Mesenchymal stem cell (in vitro differentiated cells and primary cell): ENCODE measurements around the gene GTF3A. TPM values are rescaled to one million over a fixed set of nuclear protein-coding genes. Genes with fewer than 3 reads are reported as not detected.

Experiments
- DNase-seq: peaks from one replicate; pipeline ENCODE4 v3.0.0-alpha.2; 2013
- H2AFZ ChIP-seq: one replicate; pipeline ENCODE4 v1.6.1; 2013; ENCODE audit warnings: low read depth, mild to moderate bottlenecking, control low read depth, inconsistent platforms, low read length, moderate library complexity
- H2AK5ac ChIP-seq: 2 replicates; pipeline ENCODE4 v1.6.1; 2013; ENCODE audit warnings: low read length, moderate library complexity, mild to moderate bottlenecking, inconsistent platforms; ENCODE audit not compliant: severe bottlenecking
- H2BK120ac ChIP-seq: one replicate; pipeline ENCODE4 v1.6.1; 2013; ENCODE audit warnings: low read depth, mild to moderate bottlenecking, inconsistent platforms, low read length, moderate library complexity
- H2BK12ac ChIP-seq, 2 experiments: one replicate each; pipeline ENCODE4 v1.6.1; 2013; ENCODE audit warnings: inconsistent platforms in 2 of 2, low read length in 2 of 2, mild to moderate bottlenecking in 2 of 2, moderate library complexity in 2 of 2, control low read depth in 1 of 2
- H2BK15ac ChIP-seq: one replicate; pipeline ENCODE4 v1.6.1; 2013; ENCODE audit warnings: mild to moderate bottlenecking, low read depth, inconsistent platforms; ENCODE audit not compliant: poor library complexity, severe bottlenecking
- H2BK5ac ChIP-seq: 2 replicates; pipeline ENCODE4 v1.6.1; 2013; ENCODE audit warnings: low read depth, mild to moderate bottlenecking, low read length, control low read depth, inconsistent platforms; ENCODE audit not compliant: poor library complexity, severe bottlenecking
- H3K14ac ChIP-seq, 2 experiments: one replicate each; pipeline ENCODE4 v1.6.1; 2013; ENCODE audit warnings: inconsistent platforms in 2 of 2, low read length in 2 of 2, control low read depth in 1 of 2, mild to moderate bottlenecking in 1 of 2, moderate library complexity in 1 of 2
- H3K18ac ChIP-seq, 2 experiments: one replicate each; pipeline ENCODE4 v1.6.1; 2013; ENCODE audit warnings: inconsistent platforms in 2 of 2, low read length in 2 of 2, control low read depth in 1 of 2, low read depth in 1 of 2, mild to moderate bottlenecking in 1 of 2
- H3K23ac ChIP-seq, 2 experiments: one replicate each; pipeline ENCODE4 v1.6.1; 2013; ENCODE audit warnings: inconsistent platforms in 2 of 2, low read length in 2 of 2, mild to moderate bottlenecking in 2 of 2, moderate library complexity in 2 of 2, control low read depth in 1 of 2
- H3K27ac ChIP-seq: 2 replicates; pipeline ENCODE4 v1.5.1; 2013; ENCODE audit warnings: mild to moderate bottlenecking, moderate library complexity, low read length, control low read depth, inconsistent platforms; ENCODE audit not compliant: poor library complexity, severe bottlenecking
- H3K27me3 ChIP-seq, 2 experiments: 2 replicates each; pipeline versions ENCODE4 v1.6.1 to v1.7.0; 2013; ENCODE audit warnings: low read length in 2 of 2, mild to moderate bottlenecking in 2 of 2, moderate library complexity in 2 of 2, control low read depth in 1 of 2, inconsistent platforms in 1 of 2; ENCODE audit not compliant: control insufficient read depth in 1 of 2, insufficient read depth in 1 of 2
- H3K36me3 ChIP-seq, 2 experiments: 2 replicates each; pipeline versions ENCODE4 v1.6.1 to v1.7.0; 2013; ENCODE audit warnings: low read length in 2 of 2, control low read depth in 1 of 2, inconsistent platforms in 1 of 2, low read depth in 1 of 2, mild to moderate bottlenecking in 1 of 2; ENCODE audit not compliant: insufficient read depth in 2 of 2, control insufficient read depth in 1 of 2
- H3K4ac ChIP-seq, 2 experiments: one replicate each; pipeline ENCODE4 v1.6.1; 2013; ENCODE audit warnings: inconsistent platforms in 2 of 2, low read length in 2 of 2, mild to moderate bottlenecking in 2 of 2, moderate library complexity in 2 of 2, control low read depth in 1 of 2, low read depth in 1 of 2
- H3K4me1 ChIP-seq: 2 replicates; pipeline ENCODE4 v1.6.1; 2013; ENCODE audit warnings: low read depth, low read length, control low read depth; ENCODE audit not compliant: control insufficient read depth, insufficient read depth
- H3K4me2 ChIP-seq: 2 replicates; pipeline ENCODE4 v1.6.1; 2013; ENCODE audit warnings: low read length, mild to moderate bottlenecking, inconsistent platforms; ENCODE audit not compliant: poor library complexity, severe bottlenecking
- H3K4me3 ChIP-seq, 2 experiments: 2 replicates each; pipeline versions ENCODE4 v1.5.1 to v1.7.0; 2013; ENCODE audit warnings: low read length in 2 of 2, mild to moderate bottlenecking in 2 of 2, control low read depth in 1 of 2, low read depth in 1 of 2; ENCODE audit not compliant: insufficient read depth in 1 of 2
- H3K79me1 ChIP-seq: replicated peaks from 2 replicates; pipeline ENCODE4 v1.6.1; 2013; ENCODE audit warnings: mild to moderate bottlenecking, control low read depth, low read length, inconsistent platforms; ENCODE audit not compliant: poor library complexity, severe bottlenecking
- H3K9ac ChIP-seq: 2 replicates; pipeline ENCODE4 v1.7.0; 2013; ENCODE audit warnings: mild to moderate bottlenecking, low read length, moderate library complexity
- H3K9me3 ChIP-seq: 2 replicates; pipeline ENCODE4 v1.7.0; 2013; ENCODE audit warnings: mild to moderate bottlenecking, low read length; ENCODE audit not compliant: control insufficient read depth
- H4K8ac ChIP-seq: one replicate; pipeline ENCODE4 v1.6.1; 2013; ENCODE audit warnings: inconsistent platforms, mild to moderate bottlenecking, low read length, moderate library complexity
- H4K91ac ChIP-seq: one replicate; pipeline ENCODE4 v1.6.1; 2013; ENCODE audit warnings: mild to moderate bottlenecking, low read length, inconsistent platforms
- WGBS: methylation state at CpG from one replicate; pipeline ENCODE4 v1.1.7; 2013; ENCODE audit warnings: mixed read lengths; 5-methylcytosine and 5-hydroxymethylcytosine counted together
- small RNA-seq: library from polyadenylated mRNA; stranded (forward); fragments of <200 nt; extraction: miRNeasy Mini kit (QIAGEN cat#:217004); gene quantifications from one replicate; pipeline ENCODE3, GENCODE V24; 2013; ENCODE audit warnings: low read depth

Gene GTF3A

DNA sequence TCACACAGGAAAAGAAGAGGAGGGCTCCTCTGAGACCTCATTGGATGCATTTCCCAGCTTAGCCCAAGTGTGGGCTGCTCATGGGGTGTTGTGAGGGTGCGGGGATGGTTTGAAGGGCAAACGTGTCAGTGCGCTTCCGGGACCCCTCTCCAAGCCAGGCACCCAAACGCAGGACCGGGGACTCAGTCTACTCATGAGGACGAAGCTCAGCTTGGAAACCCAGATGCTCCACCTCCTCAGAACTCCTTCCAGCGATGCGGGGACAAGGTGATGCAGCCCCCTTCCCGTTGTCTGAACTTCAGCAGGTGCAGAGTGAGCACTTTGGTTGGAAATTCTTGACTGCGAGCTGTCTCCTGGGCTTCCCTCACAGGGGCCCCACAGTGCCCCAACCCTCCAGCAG, 59.0 kb downstream of the GTF3A start:
- H2AK5ac ChIP-seq, result no peak overlapping the region
- H3K27me3 ChIP-seq, result peaks cover 10 to 21% of the 10 kb centered on the region in 2 experiments
- H2BK15ac ChIP-seq, result no peak overlapping the region
- no peak overlapping the region for H3K23ac ChIP-seq
- H2BK120ac ChIP-seq, result no peak overlapping the region
- no peaks in the 10 kb centered on the region for H3K79me1 ChIP-seq
- 89% methylated on average over 11 of the region's 11 CpGs for WGBS
- no peak overlapping the region for H3K4ac ChIP-seq
- H3K9ac ChIP-seq, result no peak overlapping the region
- no peaks in the 10 kb centered on the region for H3K36me3 ChIP-seq
- no peak overlapping the region for H2BK12ac ChIP-seq
- no peak overlapping the region for H3K18ac ChIP-seq
- H3K27ac ChIP-seq, result no peak overlapping the region
- H2AFZ ChIP-seq, result no peak overlapping the region
- no peak overlapping the region for H4K91ac ChIP-seq
- no peak overlapping the region for H3K4me3 ChIP-seq
- no peak overlapping the region for H3K4me2 ChIP-seq
- DNase-seq, result no peak
- H3K14ac ChIP-seq, result no peak overlapping the region
- H2BK5ac ChIP-seq, result no peak overlapping the region
- H3K9me3 ChIP-seq, result peaks cover 15% of the 10 kb centered on the region
- no peak overlapping the region for H4K8ac ChIP-seq
- no peaks in the 10 kb centered on the region for H3K4me1 ChIP-seq

Small RNAs within 50 kb of the gene (small RNA-seq; reads per million reads assigned to genes)
- not detected for gene RNY1P1
